ENCODE measurements around the gene PSMC5. TPM values are rescaled to one million over a fixed set of nuclear protein-coding genes. Genes with fewer than 3 reads are reported as not detected.
A peak's percentile ranks its signal among the peaks of the same experiment; 100 is the strongest.
"Not testable (repeated sequence)": the region's sequence is repeated elsewhere in the genome, so short reads cannot be mapped to it uniquely, and the experiment has no call there.

PSMC5 gene
- total RNA-seq, 1 experiment from 2014 or later, result 21.8 TPM

GRCh38 chr17:63833741-63834373, 6.6 kb downstream of the PSMC5 start:
- in situ Hi-C loops (cut with HindIII; ENCODE audit: low pct_unique_long_range_greater_than_20kb, low sequenced_read_pairs), result no loop called here
- no peak for DNase-seq (ENCODE audit: low read depth, low spot score)

GRCh38 chr17:63834431-63835166, 7.4 kb downstream of the PSMC5 start:
- DNase-seq (ENCODE audit: low read depth, low spot score), result peak; percentile 95
- in situ Hi-C loops (cut with HindIII; ENCODE audit: low pct_unique_long_range_greater_than_20kb, low sequenced_read_pairs), result no loop called here

- no peak for DNase-seq (ENCODE audit: low read depth, low spot score)
- in situ Hi-C loops (cut with HindIII; ENCODE audit: low pct_unique_long_range_greater_than_20kb, low sequenced_read_pairs), result no loop called here
Measured at GRCh38 chr17:63835167-63835720, 8.0 kb downstream of the PSMC5 start.

- in situ Hi-C loops (cut with HindIII; ENCODE audit: low pct_unique_long_range_greater_than_20kb, low sequenced_read_pairs), result no loop called here
- DNase-seq (ENCODE audit: low read depth, low spot score), result no peak
Measured at GRCh38 chr17:63836811-63837210, 9.6 kb downstream of the PSMC5 start.

GRCh38 chr17:63837480-63837879, 10.2 kb downstream of the PSMC5 start:
- no peak for DNase-seq (ENCODE audit: low read depth, low spot score)
- in situ Hi-C loops (cut with HindIII; ENCODE audit: low pct_unique_long_range_greater_than_20kb, low sequenced_read_pairs), result no loop called here

GRCh38 chr17:63837962-63838600, 10.8 kb downstream of the PSMC5 start:
- in situ Hi-C loops (cut with HindIII; ENCODE audit: low pct_unique_long_range_greater_than_20kb, low sequenced_read_pairs), result no loop called here
- DNase-seq (ENCODE audit: low read depth, low spot score), result no peak

- in situ Hi-C loops (cut with HindIII; ENCODE audit: low pct_unique_long_range_greater_than_20kb, low sequenced_read_pairs), result no loop called here
- no peak for DNase-seq (ENCODE audit: low read depth, low spot score)
Measured at GRCh38 chr17:63838631-63839171, 11.5 kb downstream of the PSMC5 start.

GRCh38 chr17:63840591-63841349, 13.5 kb downstream of the PSMC5 start:
- peak; percentile 83 for DNase-seq (ENCODE audit: low read depth, low spot score)
- in situ Hi-C loops (cut with HindIII; ENCODE audit: low pct_unique_long_range_greater_than_20kb, low sequenced_read_pairs), result no loop called here

GRCh38 chr17:63841350-63842172, 14.3 kb downstream of the PSMC5 start:
- in situ Hi-C loops (cut with HindIII; ENCODE audit: low pct_unique_long_range_greater_than_20kb, low sequenced_read_pairs), result no loop called here
- peak; percentile 30 for DNase-seq (ENCODE audit: low read depth, low spot score)

- in situ Hi-C loops (cut with HindIII; ENCODE audit: low pct_unique_long_range_greater_than_20kb, low sequenced_read_pairs), result no loop called here
- no peak for DNase-seq (ENCODE audit: low read depth, low spot score)
Measured at GRCh38 chr17:63842173-63842539, 14.9 kb downstream of the PSMC5 start.

- in situ Hi-C loops (cut with HindIII; ENCODE audit: low pct_unique_long_range_greater_than_20kb, low sequenced_read_pairs), result no loop called here
- peak; percentile 98 for DNase-seq (ENCODE audit: low read depth, low spot score)
Measured at GRCh38 chr17:63842540-63843386, 15.5 kb downstream of the PSMC5 start, which contains the start of gene SMARCD2. TSS of gene SMARCD2 (minus strand) at chr17:63842685. CDS start at chr17:63842674, 11 bp downstream.

GRCh38 chr17:63843387-63843888, 16.2 kb downstream of the PSMC5 start:
- peak; percentile 31 for DNase-seq (ENCODE audit: low read depth, low spot score)
- in situ Hi-C loops (cut with HindIII; ENCODE audit: low pct_unique_long_range_greater_than_20kb, low sequenced_read_pairs), result not testable (repeated sequence)

GRCh38 chr17:63843910-63844677, 16.9 kb downstream of the PSMC5 start:
- in situ Hi-C loops (cut with HindIII; ENCODE audit: low pct_unique_long_range_greater_than_20kb, low sequenced_read_pairs), result no loop called here

GRCh38 chr17:63845509-63845908, 18.3 kb downstream of the PSMC5 start:
- in situ Hi-C loops (cut with HindIII; ENCODE audit: low pct_unique_long_range_greater_than_20kb, low sequenced_read_pairs), result no loop called here
- DNase-seq (ENCODE audit: low read depth, low spot score), result no peak

More at GRCh38 chr17:63843910-63844677, 16.9 kb downstream of the PSMC5 start:
- DNase-seq (ENCODE audit: low read depth, low spot score), result no peak

Data from SK-MEL-5 (cell line).